ENCODE measurements around the gene POM121L12.

- TF ChIP-seq POLR2A (IDR thresholded peaks at IDR 0.05; ENCODE audit: low read depth, low read length) = no peak
- TF ChIP-seq CHD1 (IDR thresholded peaks at IDR 0.05; ENCODE audit: low read depth, low read length) = no peak
These were observed 24.6 kb downstream of the POM121L12 start for GRCh38 chr7:53060066-53060465.
